BJ (cell line): Measurements from ENCODE around the gene NARF. TPM values are rescaled to one million over a fixed set of nuclear protein-coding genes. Genes with fewer than 3 reads are reported as not detected.

Source experiments
- CTCF ChIA-PET: fragments of 350-600 bp; formaldehyde crosslinking; extraction: SDS; loops from one replicate; lab custom pipeline; 2021; ENCODE audit warnings: antibody characterized with exemption, inconsistent platforms; lab: Yijun Ruan, JAX
- POLR2A ChIA-PET: fragments of 300-600 bp; sonication (Branson Sonifier 250); formaldehyde crosslinking; extraction: SDS; loops from one replicate; lab custom pipeline; 2021; ENCODE audit warnings: antibody characterized with exemption; lab: Charles Lee
- DNase-seq: peaks from one replicate; pipeline ENCODE4 v3.0.0-alpha.2; 2011; ENCODE audit warnings: low read depth
- H3K27me3 ChIP-seq: 2 replicates; pipeline ENCODE4 v1.6.0; 2011; ENCODE audit warnings: low read length; ENCODE audit not compliant: control insufficient read depth, insufficient read depth
- H3K36me3 ChIP-seq: 2 replicates; pipeline ENCODE4 v1.5.1; 2011; ENCODE audit warnings: low read length; ENCODE audit not compliant: control insufficient read depth, insufficient read depth
- H3K4me3 ChIP-seq: 2 replicates; pipeline ENCODE4 v1.5.1; 2011; ENCODE audit warnings: low read depth, mild to moderate bottlenecking, control low read depth, low read length
- polyA plus RNA-seq: library from polyadenylated mRNA; depleted of rRNA; stranded (reverse); fragments of >200 nt; gene quantifications from 2 replicates; pipeline ENCODE4 v1.2.3, GENCODE V29; 2011
- TF ChIP-seq, protein P1 (sequence below): IDR thresholded peaks from 2 replicates; pipeline ENCODE4 v1.5.1; 2011; ENCODE audit warnings: low read depth, mild to moderate bottlenecking, control low read depth, inconsistent platforms, low read length, moderate library complexity; ENCODE audit not compliant: insufficient read depth

Gene NARF
- polyA plus RNA-seq, 1 experiment, result 68.5 TPM

DNA sequence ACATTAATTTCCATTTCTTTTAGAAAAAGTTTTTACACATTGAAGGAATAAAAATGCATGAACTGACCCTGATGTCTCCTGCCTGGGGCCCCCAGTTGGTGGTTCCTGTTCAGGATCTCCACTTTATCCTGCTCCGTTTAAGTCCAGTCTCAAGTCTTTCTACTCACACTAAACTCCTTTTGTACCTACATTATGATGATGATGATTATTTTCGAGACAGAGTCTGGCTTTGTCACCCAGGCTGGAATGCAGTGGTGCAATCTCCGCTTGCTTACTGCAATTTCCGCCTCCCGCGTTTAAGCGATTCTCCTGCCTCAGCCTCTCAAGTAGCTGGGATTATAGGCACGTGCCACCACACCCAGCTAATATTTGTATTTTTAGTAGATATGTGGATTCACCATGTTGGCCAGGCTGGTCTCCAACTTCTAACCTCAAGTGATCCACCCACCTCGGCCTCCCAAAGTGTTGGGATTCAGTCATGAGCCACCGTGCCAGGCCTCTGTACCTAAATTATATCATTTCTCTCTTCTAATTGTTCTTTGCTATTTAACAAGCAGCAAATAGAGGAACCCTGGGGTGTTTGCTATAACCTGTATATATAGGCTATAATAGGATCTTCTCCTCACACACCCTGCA lies 58.8 kb downstream of the NARF start:
- ChIA-PET CTCF (no interaction called here), POLR2A (no interaction called here)
- no peak for DNase-seq
- Histone ChIP-seq H3K36me3 (no peaks in the 10 kb centered on the region), H3K27me3 (no peaks in the 10 kb centered on the region), H3K4me3 (no peak overlapping the region)
- TF ChIP-seq, protein P1, sequence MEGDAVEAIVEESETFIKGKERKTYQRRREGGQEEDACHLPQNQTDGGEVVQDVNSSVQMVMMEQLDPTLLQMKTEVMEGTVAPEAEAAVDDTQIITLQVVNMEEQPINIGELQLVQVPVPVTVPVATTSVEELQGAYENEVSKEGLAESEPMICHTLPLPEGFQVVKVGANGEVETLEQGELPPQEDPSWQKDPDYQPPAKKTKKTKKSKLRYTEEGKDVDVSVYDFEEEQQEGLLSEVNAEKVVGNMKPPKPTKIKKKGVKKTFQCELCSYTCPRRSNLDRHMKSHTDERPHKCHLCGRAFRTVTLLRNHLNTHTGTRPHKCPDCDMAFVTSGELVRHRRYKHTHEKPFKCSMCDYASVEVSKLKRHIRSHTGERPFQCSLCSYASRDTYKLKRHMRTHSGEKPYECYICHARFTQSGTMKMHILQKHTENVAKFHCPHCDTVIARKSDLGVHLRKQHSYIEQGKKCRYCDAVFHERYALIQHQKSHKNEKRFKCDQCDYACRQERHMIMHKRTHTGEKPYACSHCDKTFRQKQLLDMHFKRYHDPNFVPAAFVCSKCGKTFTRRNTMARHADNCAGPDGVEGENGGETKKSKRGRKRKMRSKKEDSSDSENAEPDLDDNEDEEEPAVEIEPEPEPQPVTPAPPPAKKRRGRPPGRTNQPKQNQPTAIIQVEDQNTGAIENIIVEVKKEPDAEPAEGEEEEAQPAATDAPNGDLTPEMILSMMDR, result no peak

DNA sequence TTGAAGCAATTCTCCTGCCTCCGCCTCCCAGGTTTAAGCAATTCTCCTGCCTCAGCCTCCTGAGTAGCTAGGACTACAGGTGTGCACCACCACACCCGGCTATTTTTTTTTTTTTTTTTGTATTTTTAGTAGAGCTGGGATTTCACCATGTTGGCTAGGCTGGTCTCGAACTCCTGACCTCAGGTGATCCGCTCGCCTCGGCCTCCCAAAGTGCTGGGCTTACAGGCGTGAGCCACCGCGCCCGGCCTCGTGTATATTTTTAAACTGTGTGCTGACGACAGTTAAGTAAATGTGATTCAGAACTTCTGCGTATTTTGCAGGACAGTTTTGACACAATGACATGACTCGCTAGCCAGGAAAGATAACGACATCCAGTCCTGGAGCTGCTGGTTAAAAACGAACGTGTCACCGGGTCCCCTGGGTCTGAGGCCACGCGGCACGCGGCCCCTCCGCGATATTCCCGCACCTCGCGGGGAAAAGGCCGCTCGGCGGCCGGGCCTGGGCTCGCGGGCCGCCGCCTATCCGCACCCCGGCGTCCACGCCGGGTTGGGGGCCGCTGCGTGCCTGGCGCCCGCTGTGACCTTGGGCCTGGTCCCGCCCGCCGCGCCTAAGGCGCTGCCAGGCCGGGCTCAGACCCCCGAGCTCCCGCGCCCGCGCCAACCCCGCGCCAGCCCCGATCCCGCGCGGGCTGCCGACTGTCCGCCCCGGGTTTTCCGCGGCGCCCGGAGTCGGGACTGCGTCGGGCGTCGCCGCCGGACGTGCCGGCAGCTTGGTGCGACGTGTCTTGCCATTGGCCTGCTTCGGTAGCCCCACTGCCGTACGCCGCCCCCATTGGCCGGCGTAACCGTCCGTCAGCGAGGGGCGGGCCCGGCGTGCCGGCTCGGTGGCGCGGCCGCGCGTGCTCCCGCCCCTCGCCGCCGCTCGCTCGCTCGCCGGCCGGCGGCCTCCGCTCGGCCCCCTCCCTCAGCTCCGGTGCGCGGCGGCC lies 60.6 kb downstream of the NARF start, which contains the start of gene FOXK2:
Gene FOXK2, plus strand, starts transcription at position 907 of the 985 bp plus-strand sequence. CDS start 157 bp downstream, outside the sequence.
- DNase-seq, result no peak
- TF ChIP-seq, protein P1, result no peak
- Histone ChIP-seq H3K4me3 (peak within 1 kb of the TSS; percentile 85), H3K36me3 (no peaks in the 10 kb centered on the region), H3K27me3 (no peaks in the 10 kb centered on the region)
- ChIA-PET CTCF (interaction anchor here (0.8 to 1.1 kb wide), 3 partner anchors 28 to 180 kb away, joined by 3 to 4 read pairs (median 3); no protein-coding TSS in a partner anchor), POLR2A (no interaction called here)

DNA sequence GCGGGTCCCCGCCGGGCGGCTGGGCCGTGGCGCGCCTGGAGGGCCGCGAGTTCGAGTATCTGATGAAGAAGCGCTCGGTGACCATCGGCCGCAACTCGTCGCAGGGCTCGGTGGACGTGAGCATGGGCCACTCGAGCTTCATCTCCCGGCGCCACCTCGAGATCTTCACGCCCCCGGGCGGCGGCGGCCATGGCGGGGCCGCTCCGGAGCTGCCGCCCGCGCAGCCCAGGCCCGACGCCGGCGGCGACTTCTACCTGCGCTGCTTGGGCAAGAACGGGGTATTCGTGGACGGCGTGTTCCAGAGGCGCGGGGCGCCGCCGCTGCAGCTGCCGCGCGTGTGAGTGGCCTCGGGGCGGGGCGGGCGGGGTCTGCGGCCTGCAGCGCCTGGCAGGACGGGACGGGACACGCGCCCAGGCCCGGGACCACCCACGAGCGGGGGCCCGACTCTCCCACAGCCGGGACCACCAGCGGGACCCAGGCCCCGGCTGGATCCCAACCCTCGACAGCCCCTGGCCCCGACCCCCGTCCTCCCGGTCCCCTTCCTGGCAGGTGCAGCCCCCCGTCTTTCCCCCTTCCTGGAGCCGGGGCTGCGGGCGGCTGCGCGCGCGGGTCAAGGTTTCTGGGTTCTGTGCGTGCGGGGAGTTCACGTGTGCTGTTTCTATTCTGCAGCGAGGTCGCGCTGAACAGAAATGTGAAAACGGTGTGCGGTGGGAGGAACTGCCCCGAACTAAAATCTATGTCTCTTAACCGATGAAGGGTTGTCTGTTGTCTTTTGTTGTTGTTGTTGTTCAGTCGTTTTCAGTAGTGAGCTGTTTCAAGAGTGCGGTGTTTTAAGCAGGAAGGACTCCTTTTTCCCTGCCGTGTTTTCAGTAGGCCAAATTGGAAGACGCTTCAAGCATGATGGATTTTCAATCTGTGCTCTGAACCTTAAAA lies 61.7 kb downstream of the NARF start:
- TF ChIP-seq, protein P1, result no peak
- no peak for DNase-seq
- POLR2A ChIA-PET, result no interaction called here
- H3K36me3 ChIP-seq, result no peaks in the 10 kb centered on the region
- H3K27me3 ChIP-seq, result no peaks in the 10 kb centered on the region
- CTCF ChIA-PET, result interaction anchor here (1.1 to 1.5 kb wide), 2 partner anchors 27 to 33 kb away, joined by 3 to 4 read pairs; no protein-coding TSS in a partner anchor
- peak overlapping the region; percentile 85 for H3K4me3 ChIP-seq

- H3K4me3 ChIP-seq, result no peak overlapping the region
- H3K27me3 ChIP-seq, result no peaks in the 10 kb centered on the region
- no peaks in the 10 kb centered on the region for H3K36me3 ChIP-seq
- POLR2A ChIA-PET, result no interaction called here
- CTCF ChIA-PET, result no interaction called here
- DNase-seq, result no peak
- TF ChIP-seq, protein P1, result no peak
Observed at GRCh38 chr17:82524540-82524939, 66.0 kb downstream of the NARF start.
